K562 (cell line): Measurements from ENCODE around the gene TRAPPC5. TPM values are rescaled to one million over a fixed set of nuclear protein-coding genes. Genes with fewer than 3 reads are reported as not detected.

Experiments used
- ATAC-seq: fragments of 200-7000 bp; cut with Tn5 transposase; 3 replicates; pipeline ENCODE4 v1.9.1; 2020; ENCODE audit warnings: moderate library complexity
- BruUV-seq: library from RNA; stranded (reverse); fragments of 400-500 nt; replicated peaks from 2 replicates; lab custom pipeline; 2021; lab: Mats Ljungman, UMichigan
- CTCF ChIA-PET: fragments of 300-600 bp; formaldehyde crosslinking; extraction: SDS; loops from one replicate; lab custom pipeline; 2021; ENCODE audit warnings: low intra/inter-chr PET ratio; lab: Yijun Ruan, JAX
- POLR2A ChIA-PET: fragments of 300-600, 350-650 bp; sonication (Branson Sonifier 250); formaldehyde crosslinking; extraction: SDS; loops from one replicate; lab custom pipeline; 2021; ENCODE audit warnings: antibody characterized with exemption, inconsistent platforms; lab: Yijun Ruan, JAX
- DNase-seq, 4 experiments: peaks; one replicate each; pipeline versions ENCODE4 v3.0.0 to v3.0.0-alpha.2; 2011 to 2018; ENCODE audit warnings: low spot score in 3 of 4, mixed read lengths in 3 of 4; ENCODE audit errors: extremely low read depth in 1 of 4
- FAIRE-seq: peaks from 2 replicates; lab custom pipeline; 2011; peaks lifted over from hg19 to GRCh38; lab: Jason Lieb, UNC
- H2AFZ ChIP-seq: 2 replicates; pipeline ENCODE4 v1.6.0; 2011; ENCODE audit warnings: low read depth, low read length, control low read depth, inconsistent platforms
- H3K27ac ChIP-seq: fragments of 200-600 bp; 3 replicates; pipeline ENCODE4 v1.8.0; 2011; ENCODE audit warnings: low read depth, mild to moderate bottlenecking, control low read depth, inconsistent platforms, low read length, moderate library complexity, mixed read lengths; ENCODE audit errors: extremely low read depth
- H3K27me3 ChIP-seq, 2 experiments: fragments of 300-600 bp in 1 of 2; 2 replicates in 1 of 2; 3 replicates in 1 of 2; pipeline versions ENCODE4 v1.6.0 to v1.8.0; 2011; ENCODE audit warnings: inconsistent platforms in 2 of 2, low read length in 2 of 2, mild to moderate bottlenecking in 1 of 2, mixed read lengths in 1 of 2, moderate library complexity in 1 of 2; ENCODE audit not compliant: control insufficient read depth in 2 of 2, insufficient read depth in 2 of 2
- H3K36me3 ChIP-seq: fragments of 300-600 bp; 3 replicates; pipeline ENCODE4 v1.8.0; 2011; ENCODE audit warnings: mild to moderate bottlenecking, low read length, inconsistent platforms; ENCODE audit not compliant: control insufficient read depth, insufficient read depth
- H3K4me1 ChIP-seq, 2 experiments: fragments of 200-600 bp in 1 of 2; replicated peaks in 1 of 2; 2 replicates in 1 of 2; 3 replicates in 1 of 2; pipeline versions ENCODE4 v1.5.1 to v1.8.0; 2011; ENCODE audit warnings: inconsistent platforms in 2 of 2, low read length in 2 of 2, mild to moderate bottlenecking in 1 of 2, mixed read lengths in 1 of 2, moderate library complexity in 1 of 2; ENCODE audit not compliant: control insufficient read depth in 2 of 2, insufficient read depth in 2 of 2
- H3K4me2 ChIP-seq: 2 replicates; pipeline ENCODE4 v1.6.1; 2011; ENCODE audit warnings: low read length, control low read depth, inconsistent platforms, mixed read lengths; ENCODE audit not compliant: insufficient read depth
- H3K4me3 ChIP-seq: fragments of 200-600 bp; sonication (generic), shearing (Covaris generic); 2 replicates; pipeline ENCODE4 v1.5.1; 2016; ENCODE audit warnings: control low read depth, inconsistent platforms
- H3K79me2 ChIP-seq: fragments of 200-600 bp; 3 replicates; pipeline ENCODE4 v1.8.0; 2011; ENCODE audit warnings: low read length, inconsistent platforms; ENCODE audit not compliant: control insufficient read depth, insufficient read depth
- H3K9ac ChIP-seq, 2 experiments: 2 replicates each; pipeline versions ENCODE4 v1.6.0 to v1.6.1; 2011; ENCODE audit warnings: low read depth in 2 of 2, low read length in 2 of 2, control low read depth in 1 of 2, inconsistent platforms in 1 of 2, mild to moderate bottlenecking in 1 of 2, mixed read lengths in 1 of 2; ENCODE audit not compliant: insufficient read depth in 1 of 2
- H3K9me1 ChIP-seq: one replicate; pipeline ENCODE4 v1.6.0; 2011; ENCODE audit warnings: inconsistent platforms, mild to moderate bottlenecking, low read length, moderate library complexity; ENCODE audit not compliant: control insufficient read depth, insufficient read depth
- H3K9me3 ChIP-seq: replicated peaks from 2 replicates; pipeline ENCODE4 v1.5.1; 2011; ENCODE audit warnings: low read depth, low read length, inconsistent platforms; ENCODE audit not compliant: control insufficient read depth, insufficient read depth
- H4K20me1 ChIP-seq: replicated peaks from 2 replicates; pipeline ENCODE4 v1.6.1; 2011; ENCODE audit warnings: low read length, inconsistent platforms, mixed read lengths; ENCODE audit not compliant: control insufficient read depth, insufficient read depth
- ARNT ChIP-seq, 2 experiments: fragments of 450-650 bp; IDR thresholded peaks; 2 replicates each; pipeline ENCODE4 v1.6.1; 2016; ENCODE audit warnings: mild to moderate bottlenecking in 1 of 2
- ATF7 ChIP-seq: fragments of 450-650 bp; IDR thresholded peaks from 2 replicates; pipeline ENCODE4 v1.7.1; 2014; ENCODE audit warnings: mild to moderate bottlenecking, moderate library complexity
- CREB3 ChIP-seq: fragments of 450-650 bp; conservative IDR thresholded peaks from 2 replicates; pipeline ENCODE4 v1.6.1; 2016; ENCODE audit warnings: missing genetic modification characterization, low read depth, mild to moderate bottlenecking, missing compliant biosample characterization, moderate library complexity
- FOXK2 ChIP-seq, 2 experiments: fragments of 450-650 bp; IDR thresholded peaks in 1 of 2; conservative IDR thresholded peaks in 1 of 2; 2 replicates each; pipeline ENCODE4 v1.6.1; 2016; ENCODE audit warnings: low read depth in 2 of 2, mild to moderate bottlenecking in 1 of 2
- MITF ChIP-seq: IDR thresholded peaks from 2 replicates; pipeline ENCODE4 v1.6.1; 2014; ENCODE audit warnings: antibody characterized with exemption
- NCOA4 ChIP-seq: fragments of 450-650 bp; IDR thresholded peaks from 2 replicates; pipeline ENCODE4 v1.6.1; 2018; ENCODE audit warnings: mild to moderate bottlenecking; ENCODE audit not compliant: partially characterized antibody
- RAD21 ChIP-seq, 2 experiments: fragments of 250-450 bp in 1 of 2; fragments of 450-650 bp in 1 of 2; sonication (Bioruptor Pico) in 1 of 2; formaldehyde crosslinking in 1 of 2; IDR thresholded peaks in 1 of 2; conservative IDR thresholded peaks in 1 of 2; 2 replicates each; pipeline versions ENCODE4 v1.4.0 to v1.8.0; 2020 to 2022; ENCODE audit warnings: mild to moderate bottlenecking in 2 of 2, moderate library complexity in 1 of 2
- SMARCA4 ChIP-seq: fragments of 450-650 bp; IDR thresholded peaks from 2 replicates; pipeline ENCODE4 v1.6.1; 2016
- WGBS: fragments of 100-300 bp; shearing (Covaris generic); methylation state at CpG from one replicate; pipeline ENCODE4 v1.1.6; 2016; ENCODE audit warnings: low coverage, mixed read lengths; ENCODE audit not compliant: insufficient coverage; ENCODE audit errors: missing lambda C conversion rate; 5-methylcytosine and 5-hydroxymethylcytosine counted together
- in situ Hi-C: fragments of 300-500 bp; cut with MboI; formaldehyde crosslinking; loops from 4 replicates; pipeline ENCODE4 v1.15.0; 2018; ENCODE audit warnings: inconsistent platforms, mixed read lengths
- intact Hi-C: fragments of 100-400 bp; cut with micrococcal nuclease; formaldehyde crosslinking; loops from 2 replicates; pipeline ENCODE4 v1.14.2; 2022
- polyA plus RNA-seq, 8 experiments: library from polyadenylated mRNA; depleted of rRNA in 4 of 8; stranded (reverse) in 5 of 8; unstranded in 3 of 8; fragments of >200 nt; fragmentation: Nextera tagmentation in 2 of 8; fragmentation: Illumina TruSeq in 1 of 8; extraction: Ambion mirVana in 2 of 8; extraction: Trizol in 1 of 8; gene quantifications; 2 replicates each; pipeline versions ENCODE4 v1.2.1 to v1.2.3, GENCODE V29; 2011 to 2014; ENCODE audit warnings: inconsistent platforms in 1 of 8, missing spikeins in 1 of 8
- total RNA-seq, 7 experiments: library from RNA; depleted of rRNA in 6 of 7; stranded (reverse); fragments of >200 nt in 6 of 7; fragmentation: Illumina TruSeq in 2 of 7; extraction: Trizol in 2 of 7; gene quantifications; 2 replicates each; pipeline versions ENCODE4 v1.2.1 to v1.2.3, GENCODE V29; 2011 to 2021; ENCODE audit warnings: low replicate concordance in 1 of 7

The TRAPPC5 gene
- total and polyA plus RNA-seq, 9 of the 15 experiments (the other 6 are each of a cell fraction or from before 2014, with no cell fraction given) = 2.0 to 76.9 (median 29.3) TPM

- in situ Hi-C loops (no loop called here), intact Hi-C loops (no loop called here)
- FAIRE-seq (no peak), ATAC-seq (no peak), DNase-seq (no peak)
- Histone ChIP-seq H3K27me3 (peaks cover 8 to 23% of the 10 kb centered on the region in 2 experiments; a peak in 4 of 5 replicates), H3K4me1 (no peaks in the 10 kb centered on the region), H3K4me3 (no peak overlapping the region), H3K9me1 (no peaks in the 10 kb centered on the region), H3K9me3 (no peaks in the 10 kb centered on the region), H2AFZ (no peak overlapping the region), H3K36me3 (no peaks in the 10 kb centered on the region), H3K4me2 (no peak overlapping the region), H3K27ac (no peak overlapping the region), H3K9ac (no peak overlapping the region), H3K79me2 (no peaks in the 10 kb centered on the region), H4K20me1 (no peaks in the 10 kb centered on the region)
- CTCF ChIA-PET = no interaction called here
- no TSS peak for BruUV-seq
- TF ChIP-seq SMARCA4 = no peak
- no peak for TF ChIP-seq CREB3 (tag)
- TF ChIP-seq ATF7 = no peak
- TF ChIP-seq MITF = no peak
- TF ChIP-seq ARNT (IDR thresholded peaks at IDR 0.05) = no peak
- no peak for TF ChIP-seq FOXK2 (conservative IDR thresholded peaks at IDR 0.05 in 1 of 2, IDR thresholded peaks at IDR 0.05 in 1 of 2; ENCODE audit: low read depth in 2 of 2)
- no peak for TF ChIP-seq RAD21 (CRISPR knock-in tag; conservative IDR thresholded peaks at IDR 0.05 in 1 of 2, IDR thresholded peaks at IDR 0.05 in 1 of 2)
- no peak for TF ChIP-seq NCOA4
- POLR2A ChIA-PET = no interaction called here
- WGBS = 0% methylated on average over 8 of the region's 8 CpGs
These were observed 38.0 kb downstream of the TRAPPC5 start for GRCh38 chr19:7718668-7719067.
